HG02852 (cell line): ENCODE results near the gene TTN.
"Not testable (repeated sequence)": the region's sequence is repeated elsewhere in the genome, so short reads cannot be mapped to it uniquely, and the experiment has no call there.

Experiments used
- ATAC-seq: cut with Tn5 transposase; IDR thresholded peaks from one replicate; pipeline ENCODE4 v1.9.1; 2021; ENCODE audit warnings: mild to moderate bottlenecking, moderate library complexity; ENCODE audit not compliant: unreplicated experiment

Gene TTN

DNA sequence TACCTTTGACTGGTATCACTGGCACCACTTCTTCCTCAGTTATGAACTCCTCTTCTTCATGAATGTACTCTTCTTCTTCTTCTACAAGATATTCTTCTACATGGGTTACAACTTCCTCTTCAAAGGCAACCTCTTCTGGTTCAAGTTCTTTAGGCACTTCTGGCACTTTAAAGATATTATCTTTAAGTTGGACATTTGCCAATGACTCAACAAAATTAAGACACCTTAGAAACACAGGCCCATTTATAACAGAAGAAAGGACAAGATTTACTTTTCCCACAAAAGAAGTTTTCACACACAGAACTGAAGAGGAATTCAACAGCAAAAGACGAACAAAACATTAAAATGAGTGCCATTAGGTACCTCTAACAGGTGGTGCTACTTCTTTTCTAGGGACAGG is 127.3 kb downstream of the TTN start:
- no peak for ATAC-seq

DNA sequence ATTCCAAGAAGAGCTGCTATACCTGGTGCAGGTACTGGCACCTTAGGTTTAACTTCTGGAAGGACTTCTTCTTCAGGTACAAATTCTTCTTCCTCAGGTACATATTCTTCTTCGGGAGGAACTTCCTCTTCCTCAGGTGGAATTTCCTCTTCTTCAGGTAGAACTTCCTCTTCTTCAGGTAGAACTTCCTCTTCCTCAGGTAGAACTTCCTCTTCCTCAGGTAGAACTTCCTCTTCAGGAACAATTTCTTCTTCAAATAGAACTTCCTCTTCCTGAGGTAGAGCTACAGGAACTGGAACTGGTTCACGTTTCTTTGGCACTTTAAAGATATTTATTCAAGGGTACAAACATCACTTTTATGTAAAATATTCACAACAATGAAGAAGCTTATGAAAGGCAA is 129.6 kb downstream of the TTN start:
- ATAC-seq: no peak

DNA sequence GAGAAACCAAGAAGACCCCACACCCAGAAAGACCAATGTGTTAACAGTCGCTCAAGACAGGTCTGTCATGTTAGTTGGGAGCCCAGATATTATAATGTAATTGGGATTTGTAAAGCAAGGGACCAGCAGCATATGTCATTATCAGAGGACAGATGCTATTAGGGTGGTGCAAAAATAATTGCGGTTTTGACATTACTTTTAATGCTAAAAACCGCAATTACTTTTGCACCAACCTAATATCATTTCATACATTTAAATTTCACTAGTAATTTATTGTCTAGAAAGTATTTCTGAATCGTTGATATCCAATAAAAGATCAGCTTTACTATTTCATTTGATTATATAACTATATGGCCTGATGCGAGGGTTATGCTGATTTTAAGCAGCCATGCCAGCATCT is 131.2 kb downstream of the TTN start:
- ATAC-seq: no peak

DNA sequence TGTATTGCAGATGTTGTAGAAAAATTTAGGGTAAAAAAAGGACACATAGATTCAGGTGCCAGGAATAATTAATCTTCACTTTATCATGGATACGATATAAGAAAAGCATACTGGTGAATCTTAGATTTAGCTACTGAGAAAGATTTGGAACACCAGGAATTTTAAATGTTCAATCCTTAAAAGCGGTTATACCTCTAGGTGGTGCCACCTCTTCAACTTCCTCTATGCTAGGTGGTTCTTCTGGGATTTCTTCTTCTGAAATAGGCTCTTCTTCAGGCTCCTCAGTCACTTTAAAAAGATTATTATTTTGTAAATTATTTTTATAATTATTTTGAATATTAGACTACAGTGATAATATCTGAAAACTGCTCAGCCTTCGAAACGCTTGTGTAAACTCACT is 133.1 kb downstream of the TTN start:
- no peak for ATAC-seq

DNA sequence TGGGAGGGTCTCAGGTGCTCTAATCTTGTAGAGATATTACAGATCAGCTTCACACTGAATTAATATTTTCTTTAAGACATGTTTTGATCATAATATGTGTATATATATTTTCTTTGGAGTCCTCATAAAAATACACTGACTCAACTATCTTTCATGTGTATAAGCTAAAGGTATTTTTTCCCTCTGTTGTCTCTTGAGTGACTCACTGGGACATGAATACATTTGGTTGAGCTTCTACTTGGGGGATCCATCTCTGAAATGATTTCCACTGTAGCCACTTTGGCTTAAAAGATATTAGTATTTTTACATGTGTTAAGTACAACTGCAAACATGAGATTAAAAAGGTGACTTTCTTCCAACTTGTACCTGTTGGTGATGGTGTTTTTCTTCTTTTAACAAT is 140.8 kb downstream of the TTN start:
- no peak for ATAC-seq

DNA sequence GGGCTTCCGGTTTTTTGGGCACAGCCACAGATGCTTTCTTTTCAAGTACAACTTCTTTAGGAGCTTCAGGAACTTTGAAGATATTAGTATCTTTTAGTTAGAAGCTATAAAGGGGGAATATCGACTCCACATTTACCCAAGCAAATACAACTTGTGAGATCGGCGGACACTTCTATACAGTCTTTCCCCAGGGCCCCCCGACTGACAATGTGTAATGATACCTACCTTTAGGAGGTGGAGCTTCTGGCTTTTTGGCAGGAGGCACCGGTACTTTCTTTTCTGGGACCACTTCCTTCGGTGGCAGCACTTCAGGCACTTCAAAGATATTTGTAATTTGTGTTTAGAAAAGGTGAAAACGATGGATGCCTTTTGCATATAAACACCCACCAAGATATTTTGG is 148.7 kb downstream of the TTN start:
- ATAC-seq: not testable (repeated sequence)

DNA sequence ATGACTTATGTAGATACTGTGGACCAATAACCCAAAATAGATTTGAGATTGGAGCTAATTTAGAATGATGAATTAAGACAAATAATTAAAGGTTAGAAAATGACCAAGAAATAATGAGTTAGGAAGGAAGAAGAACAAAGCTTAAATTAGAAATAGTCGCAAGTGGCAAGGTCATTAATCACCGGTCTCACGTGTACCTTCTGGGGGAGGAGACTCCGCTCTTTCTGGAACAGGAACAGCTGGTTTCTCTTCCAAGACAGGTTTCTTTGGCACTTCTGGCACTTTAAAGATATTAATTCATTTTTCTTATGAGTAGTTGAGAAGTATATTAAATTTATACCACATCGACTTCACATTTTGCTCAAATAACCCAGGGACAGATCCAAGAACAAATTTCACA is 156.7 kb downstream of the TTN start:
- ATAC-seq: no peak

DNA sequence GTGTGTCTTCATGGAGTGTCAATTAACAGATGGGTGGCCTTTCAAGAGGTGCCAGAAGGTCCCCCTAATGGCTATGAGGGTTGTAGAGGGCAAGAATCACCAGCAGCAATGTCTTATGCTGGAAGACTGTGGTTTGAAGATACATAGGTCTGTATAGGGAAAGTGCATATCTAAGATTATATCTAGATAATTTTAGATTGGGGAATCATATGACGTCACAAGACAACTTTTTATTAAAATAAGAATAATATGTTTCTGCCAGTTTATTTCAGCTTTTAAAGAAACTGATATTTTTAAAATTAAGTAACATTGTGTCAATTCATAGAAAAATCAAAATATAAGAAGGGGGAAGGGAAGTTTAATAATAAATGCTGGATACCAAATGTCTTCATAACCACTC is 162.3 kb downstream of the TTN start:
- ATAC-seq: no peak

DNA sequence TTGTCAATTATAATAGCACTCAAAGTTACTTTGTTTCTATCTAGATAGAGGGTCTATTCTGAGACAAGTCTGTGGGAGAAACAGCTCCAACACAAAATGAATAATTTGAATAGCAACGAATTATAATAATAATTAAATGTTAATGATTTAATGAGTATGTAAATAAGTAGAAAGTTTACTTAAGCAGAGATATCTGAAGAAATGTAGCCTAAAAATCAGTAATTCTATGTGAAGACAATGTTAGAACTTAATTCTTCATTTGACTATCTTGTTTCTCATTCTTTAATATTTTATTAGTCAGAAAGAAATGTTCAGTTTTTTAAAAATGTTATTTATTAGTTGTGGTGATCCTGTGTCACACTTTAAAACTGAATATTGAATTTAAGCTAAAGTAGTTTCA is 165.7 kb downstream of the TTN start:
- ATAC-seq: no peak

DNA sequence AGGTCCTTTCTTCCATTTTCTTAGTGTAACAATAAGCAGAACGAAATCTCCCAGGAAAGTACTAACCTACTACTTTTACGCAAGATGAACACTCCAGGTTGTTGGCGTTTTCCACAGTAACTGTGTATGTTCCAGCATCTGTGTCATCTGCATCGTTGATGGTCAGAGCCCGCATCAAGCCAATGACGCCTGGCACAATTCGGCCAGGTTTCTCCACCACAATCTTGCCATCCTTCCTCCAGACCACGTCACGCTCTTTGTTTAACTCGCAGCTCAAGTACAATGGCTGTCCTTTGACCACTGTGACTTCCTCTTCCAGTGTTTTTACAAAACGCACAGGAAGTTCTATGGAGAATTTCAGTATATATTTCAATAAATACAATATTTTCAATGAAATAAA is 171.3 kb downstream of the TTN start:
- ATAC-seq: no peak

DNA sequence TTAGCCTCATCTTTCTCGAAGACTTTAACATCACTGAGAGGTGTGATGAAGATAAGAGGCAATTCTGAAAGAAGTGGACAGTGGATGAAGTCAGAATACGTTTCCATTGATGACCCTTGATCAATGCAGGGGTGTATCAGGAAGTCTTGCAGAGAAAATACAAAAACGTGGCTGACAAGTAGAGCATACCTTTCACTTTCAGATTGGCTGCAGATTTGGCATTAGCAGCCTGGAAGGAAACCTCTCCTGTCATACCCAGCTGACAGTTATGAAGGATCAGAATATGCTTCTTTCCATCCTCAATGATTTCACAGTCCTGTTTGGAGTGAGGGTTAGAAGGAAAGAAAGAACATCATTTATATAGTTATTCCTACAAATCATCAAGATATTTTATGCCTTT is 174.5 kb downstream of the TTN start:
- no peak for ATAC-seq

DNA sequence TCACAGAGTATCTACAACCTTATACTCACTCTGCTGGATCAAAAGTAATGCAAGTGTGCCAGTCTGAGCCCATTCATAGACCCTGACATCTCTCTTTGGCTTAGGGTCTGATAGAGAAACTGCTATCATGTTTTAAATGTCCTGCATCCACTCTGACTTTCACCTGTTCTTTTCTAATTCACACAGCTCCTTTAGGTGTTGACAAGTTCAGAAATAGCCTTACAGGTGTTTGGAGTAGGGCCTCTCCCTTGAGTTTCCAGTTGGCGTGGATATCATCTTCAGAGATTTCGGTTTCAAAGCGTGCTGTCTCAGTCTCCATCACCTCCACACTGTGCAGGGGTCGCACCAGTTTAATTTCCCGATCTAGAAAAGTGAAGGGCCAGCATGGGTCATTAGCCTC is 176.6 kb downstream of the TTN start:
- no peak for ATAC-seq

DNA sequence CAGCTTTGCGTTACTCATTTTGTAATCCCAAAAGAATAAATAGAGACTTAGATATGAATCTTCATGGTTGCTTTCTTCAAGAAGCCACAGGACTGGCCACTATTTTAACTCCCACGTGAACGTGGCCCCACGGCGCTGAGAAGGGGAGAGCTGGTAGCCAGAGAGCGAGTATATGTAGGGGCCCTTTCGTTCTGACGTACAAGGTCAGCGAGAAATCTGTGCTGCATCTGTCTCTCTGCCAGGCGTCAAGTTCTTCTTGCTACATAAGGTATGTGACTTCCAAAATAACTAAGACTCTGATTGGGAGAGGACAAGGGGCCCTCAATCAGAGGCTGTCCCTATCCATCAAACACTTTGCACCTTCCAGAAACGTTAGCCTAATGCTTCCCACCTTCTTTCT is 177.8 kb downstream of the TTN start:
- no peak for ATAC-seq

DNA sequence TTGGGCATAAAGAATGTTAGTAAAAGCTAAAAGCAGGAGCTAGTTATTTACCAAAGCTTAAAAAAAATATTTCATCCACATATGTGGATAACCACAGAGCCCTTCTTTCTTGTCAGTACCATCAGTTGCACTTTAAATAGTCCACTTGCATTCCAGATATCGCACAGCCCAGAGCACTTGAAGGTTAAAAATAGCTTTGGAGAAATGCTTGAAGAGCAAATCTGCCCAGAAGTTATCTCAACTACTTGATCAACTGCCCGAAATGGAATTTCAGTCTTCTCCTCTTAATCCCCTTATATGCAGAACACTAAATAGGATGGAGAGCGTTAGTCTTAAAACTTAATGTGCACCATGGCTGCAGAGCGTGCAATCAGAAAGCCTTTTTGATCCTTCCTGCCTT is 178.6 kb downstream of the TTN start:
- ATAC-seq: no peak

DNA sequence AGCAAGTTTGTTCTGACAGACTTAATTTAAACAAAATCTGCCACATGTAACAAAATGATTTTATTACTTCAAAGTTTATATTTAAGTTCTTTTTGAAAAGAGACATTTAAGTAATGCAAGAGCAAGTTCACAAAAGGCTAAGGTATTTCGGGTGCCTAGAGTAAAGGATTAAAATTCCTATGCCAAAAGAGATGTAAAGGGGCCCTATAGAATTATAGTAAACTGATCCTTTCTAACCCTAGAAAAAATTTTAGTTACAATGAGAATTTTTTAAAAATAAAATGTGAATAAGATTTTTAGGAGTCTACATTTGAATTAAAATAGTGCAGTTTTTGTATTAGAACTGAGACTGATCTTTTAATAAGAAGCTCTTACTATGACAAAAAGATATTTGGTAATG is 179.8 kb downstream of the TTN start:
- ATAC-seq: no peak

DNA sequence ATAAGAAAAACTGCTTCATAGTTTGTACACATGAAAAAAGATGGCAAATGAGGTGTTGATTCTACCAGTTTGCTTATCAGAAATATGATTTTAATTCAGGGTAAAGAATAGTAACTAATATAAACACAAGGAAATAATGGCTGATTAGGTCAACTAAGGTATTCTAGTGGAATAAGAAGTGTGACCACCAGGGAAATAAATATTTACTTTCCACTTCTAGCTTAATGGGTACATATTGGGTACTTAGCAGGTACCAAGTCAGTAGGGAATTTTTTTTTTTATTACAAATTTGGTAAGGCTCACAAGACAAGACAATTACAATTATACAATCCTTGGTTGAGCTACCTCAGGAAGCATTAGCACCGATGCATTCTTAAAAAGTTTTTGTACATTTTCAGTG is 191.3 kb downstream of the TTN start:
- ATAC-seq: no peak

DNA sequence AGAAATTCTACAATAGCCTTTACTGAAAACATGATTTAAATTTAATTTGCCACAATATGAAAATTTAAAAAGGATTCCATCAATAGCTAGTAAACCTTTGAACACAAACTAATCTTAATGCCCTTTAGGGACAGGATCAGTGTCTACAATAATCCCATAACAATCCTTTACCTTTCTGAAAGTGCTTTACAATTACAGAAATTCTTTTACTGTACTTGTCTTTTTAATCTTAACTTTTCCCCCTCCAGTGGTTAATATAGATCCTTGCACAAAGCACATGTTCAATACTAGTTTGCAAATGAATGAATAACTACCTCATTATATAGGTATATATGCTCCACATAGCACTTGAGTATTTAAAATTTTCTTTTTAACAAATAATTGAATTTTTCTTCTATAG is 204.3 kb downstream of the TTN start:
- no peak for ATAC-seq

DNA sequence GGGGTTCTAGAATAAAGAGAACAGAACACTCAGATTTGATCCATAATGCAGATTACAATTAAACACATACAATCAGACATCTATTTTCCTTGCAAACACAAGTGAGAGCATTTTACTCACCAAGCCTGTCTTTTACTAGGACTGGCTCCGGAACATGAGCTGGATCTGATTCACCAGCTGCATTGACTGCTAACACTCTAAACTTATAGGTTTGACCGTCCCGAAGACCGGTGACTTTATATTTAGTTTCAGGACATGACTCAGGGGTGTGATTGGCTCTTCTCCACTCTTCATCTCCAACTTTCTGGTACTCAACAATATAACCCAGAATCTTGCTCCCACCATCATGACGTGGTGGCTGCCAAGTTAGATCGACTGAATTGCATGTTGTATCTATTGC is 214.6 kb downstream of the TTN start:
- ATAC-seq: no peak

DNA sequence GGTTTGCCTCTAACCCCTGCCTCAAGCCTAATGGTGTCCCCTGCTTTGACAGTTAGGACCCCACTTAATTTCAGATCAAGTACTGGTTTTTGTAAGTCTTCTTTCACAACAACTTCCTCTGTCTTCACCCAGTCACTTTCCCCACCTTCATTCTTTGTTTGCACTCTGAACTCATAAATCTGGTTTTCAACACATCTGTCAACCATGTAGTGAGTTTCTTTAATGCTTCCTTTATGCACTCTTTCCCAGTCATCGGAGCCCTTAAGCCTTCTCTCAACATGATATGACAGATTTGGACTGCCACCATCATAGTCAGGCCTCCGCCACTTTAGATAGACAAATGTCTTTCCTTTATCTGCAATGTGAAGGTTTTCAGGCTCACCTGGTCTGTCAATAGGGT is 217.9 kb downstream of the TTN start:
- no peak for ATAC-seq

DNA sequence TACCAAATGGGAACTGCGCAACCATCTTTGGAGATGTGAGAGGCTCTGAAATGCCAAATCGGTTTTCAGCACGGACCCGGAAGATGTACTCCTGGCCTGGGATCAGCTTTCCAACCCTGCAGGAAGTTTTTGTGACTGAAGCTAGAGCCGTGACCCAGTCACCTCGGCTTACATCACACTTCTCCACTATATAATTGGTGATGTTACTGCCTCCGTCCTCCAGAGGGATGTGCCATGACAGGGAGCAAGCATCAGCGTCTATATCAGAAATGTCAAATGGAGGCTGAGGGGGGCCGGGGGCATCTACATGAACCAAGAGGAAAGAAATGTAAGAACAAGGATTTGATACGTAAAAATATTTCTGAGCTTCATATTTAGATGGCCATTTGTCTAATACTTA is 222.6 kb downstream of the TTN start:
- ATAC-seq: no peak

DNA sequence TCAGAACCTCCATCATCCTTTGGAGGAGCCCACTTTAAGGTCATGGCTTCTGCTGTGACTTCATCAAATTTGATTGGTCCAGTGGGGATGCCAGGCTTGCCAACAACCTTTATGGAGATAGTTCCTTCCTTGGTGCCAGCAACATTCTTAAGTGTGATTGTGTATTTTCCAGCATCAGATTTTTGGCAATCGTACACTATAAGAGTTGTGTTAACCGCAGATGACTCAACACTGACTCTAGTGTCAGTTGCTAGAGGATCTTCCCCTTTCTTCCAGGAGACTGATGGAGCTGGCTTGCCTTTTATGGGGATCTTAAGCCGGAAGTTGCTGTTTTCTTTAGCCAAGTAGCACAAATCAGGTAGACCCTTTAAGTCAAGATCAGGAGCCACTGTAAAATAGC is 228.2 kb downstream of the TTN start:
- ATAC-seq: no peak

DNA sequence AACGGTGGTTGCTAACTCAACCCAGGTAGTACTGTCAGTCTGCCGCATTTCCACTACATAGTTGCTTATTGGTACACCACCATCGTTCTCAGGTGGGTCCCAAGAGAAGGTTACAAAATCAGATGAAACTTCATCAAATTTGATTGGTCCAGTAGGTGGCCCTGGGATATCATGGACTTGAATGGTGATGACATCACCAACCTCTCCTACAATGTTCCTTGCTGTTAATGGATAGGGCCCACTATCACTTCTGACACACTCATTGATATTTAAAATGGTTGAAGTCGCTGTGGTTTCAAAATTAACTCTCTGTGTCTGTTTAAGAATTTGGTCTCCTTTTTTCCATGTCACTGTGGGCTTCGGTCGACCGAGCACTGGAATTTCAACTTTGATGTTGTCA is 232.4 kb downstream of the TTN start:
- ATAC-seq: no peak

DNA sequence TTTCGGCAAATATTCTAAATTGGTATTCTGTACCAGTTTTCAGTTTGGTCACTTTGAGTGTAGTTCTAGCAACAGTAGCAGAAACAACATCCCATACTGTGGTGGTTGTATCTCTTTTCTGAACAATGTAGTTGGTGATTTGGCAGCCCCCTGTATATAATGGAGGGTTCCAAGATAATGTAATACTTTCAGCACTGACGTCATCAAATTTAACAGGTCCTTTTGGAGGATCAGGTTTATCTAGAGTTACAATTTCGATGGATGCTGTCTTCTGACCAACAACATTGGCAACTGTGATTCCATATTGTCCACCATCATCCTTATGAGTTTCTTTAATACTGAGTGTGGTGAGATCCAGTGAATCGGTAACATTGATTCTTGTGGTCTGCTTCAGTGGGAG is 239.0 kb downstream of the TTN start:
- no peak for ATAC-seq

DNA sequence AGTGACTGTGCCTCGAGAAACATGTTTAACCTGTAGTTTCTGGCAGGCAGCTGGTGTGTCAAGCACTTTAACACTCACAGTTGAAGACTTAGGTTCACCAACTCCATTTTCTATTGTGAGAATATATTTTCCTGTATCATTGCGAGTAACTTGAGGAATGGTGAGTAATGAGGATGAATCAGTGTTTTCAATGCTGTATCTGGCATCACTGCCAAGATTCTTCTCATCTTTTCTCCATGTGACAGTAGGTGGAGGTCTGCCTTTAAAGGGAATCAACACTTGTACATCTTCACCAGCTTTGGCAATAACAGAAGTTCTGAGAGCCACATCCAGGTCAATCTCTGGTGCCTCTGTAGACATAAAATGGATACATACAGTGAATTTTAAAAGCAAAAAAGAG is 254.2 kb downstream of the TTN start:
- no peak for ATAC-seq
